GM06990 (cell line): ENCODE measurements around the gene AGPS.

Experiments used
- DNase-seq: peaks from one replicate; pipeline ENCODE4 v3.0.0-alpha.2; 2011; ENCODE audit not compliant: insufficient read length; ENCODE audit errors: extremely low read depth
- H3K27me3 ChIP-seq: replicated peaks from 2 replicates; pipeline ENCODE4 v1.6.0; 2011; ENCODE audit warnings: low read length; ENCODE audit not compliant: control insufficient read depth, insufficient read depth
- H3K36me3 ChIP-seq: 2 replicates; pipeline ENCODE4 v1.5.1; 2011; ENCODE audit warnings: low read length; ENCODE audit not compliant: control insufficient read depth, insufficient read depth
- H3K4me3 ChIP-seq: replicated peaks from 2 replicates; pipeline ENCODE4 v1.5.1; 2011; ENCODE audit warnings: low read depth, mild to moderate bottlenecking, control low read depth, low read length
- TF ChIP-seq, protein P1 (sequence below): IDR thresholded peaks from 2 replicates; pipeline ENCODE4 v1.5.1; 2011; ENCODE audit warnings: low read length, control low read depth, mild to moderate bottlenecking, inconsistent platforms; ENCODE audit not compliant: insufficient read depth, poor library complexity, severe bottlenecking

AGPS gene

DNA sequence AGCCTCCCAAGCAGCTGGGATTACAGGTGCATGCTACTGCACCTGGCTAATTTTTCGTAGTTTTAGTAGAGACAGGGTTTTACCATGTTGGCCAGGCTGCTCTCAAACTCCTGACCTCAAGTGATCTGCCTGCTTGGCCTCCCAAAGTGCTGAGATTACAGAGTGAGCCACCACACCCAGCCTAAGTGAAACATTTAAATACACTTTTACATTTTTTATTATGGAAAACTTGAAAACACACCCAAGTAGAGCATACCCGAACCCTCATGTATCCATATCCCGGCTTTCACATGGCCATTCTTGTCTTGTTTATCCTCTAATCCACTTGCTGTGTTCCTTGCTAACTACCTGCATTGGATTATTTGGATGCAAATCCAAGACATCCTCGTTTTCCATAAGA, 13.2 kb upstream of the AGPS start:
- no peak for DNase-seq
- no peaks in the 10 kb centered on the region for H3K36me3 ChIP-seq
- TF ChIP-seq, protein P1, sequence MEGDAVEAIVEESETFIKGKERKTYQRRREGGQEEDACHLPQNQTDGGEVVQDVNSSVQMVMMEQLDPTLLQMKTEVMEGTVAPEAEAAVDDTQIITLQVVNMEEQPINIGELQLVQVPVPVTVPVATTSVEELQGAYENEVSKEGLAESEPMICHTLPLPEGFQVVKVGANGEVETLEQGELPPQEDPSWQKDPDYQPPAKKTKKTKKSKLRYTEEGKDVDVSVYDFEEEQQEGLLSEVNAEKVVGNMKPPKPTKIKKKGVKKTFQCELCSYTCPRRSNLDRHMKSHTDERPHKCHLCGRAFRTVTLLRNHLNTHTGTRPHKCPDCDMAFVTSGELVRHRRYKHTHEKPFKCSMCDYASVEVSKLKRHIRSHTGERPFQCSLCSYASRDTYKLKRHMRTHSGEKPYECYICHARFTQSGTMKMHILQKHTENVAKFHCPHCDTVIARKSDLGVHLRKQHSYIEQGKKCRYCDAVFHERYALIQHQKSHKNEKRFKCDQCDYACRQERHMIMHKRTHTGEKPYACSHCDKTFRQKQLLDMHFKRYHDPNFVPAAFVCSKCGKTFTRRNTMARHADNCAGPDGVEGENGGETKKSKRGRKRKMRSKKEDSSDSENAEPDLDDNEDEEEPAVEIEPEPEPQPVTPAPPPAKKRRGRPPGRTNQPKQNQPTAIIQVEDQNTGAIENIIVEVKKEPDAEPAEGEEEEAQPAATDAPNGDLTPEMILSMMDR = no peak
- no peaks in the 10 kb centered on the region for H3K27me3 ChIP-seq
- H3K4me3 ChIP-seq = no peak overlapping the region

- Histone ChIP-seq H3K36me3 (no peaks in the 10 kb centered on the region), H3K27me3 (no peaks in the 10 kb centered on the region), H3K4me3 (no peak overlapping the region)
- DNase-seq = no peak
- TF ChIP-seq, protein P1 = no peak
Observed at GRCh38 chr2:177380181-177380580, 12.4 kb upstream of the AGPS start.

GRCh38 chr2:177383935-177384334, 8.6 kb upstream of the AGPS start:
- no peak overlapping the region for H3K4me3 ChIP-seq
- TF ChIP-seq, protein P1 = no peak
- no peaks in the 10 kb centered on the region for H3K27me3 ChIP-seq
- no peak for DNase-seq
- no peaks in the 10 kb centered on the region for H3K36me3 ChIP-seq

DNA sequence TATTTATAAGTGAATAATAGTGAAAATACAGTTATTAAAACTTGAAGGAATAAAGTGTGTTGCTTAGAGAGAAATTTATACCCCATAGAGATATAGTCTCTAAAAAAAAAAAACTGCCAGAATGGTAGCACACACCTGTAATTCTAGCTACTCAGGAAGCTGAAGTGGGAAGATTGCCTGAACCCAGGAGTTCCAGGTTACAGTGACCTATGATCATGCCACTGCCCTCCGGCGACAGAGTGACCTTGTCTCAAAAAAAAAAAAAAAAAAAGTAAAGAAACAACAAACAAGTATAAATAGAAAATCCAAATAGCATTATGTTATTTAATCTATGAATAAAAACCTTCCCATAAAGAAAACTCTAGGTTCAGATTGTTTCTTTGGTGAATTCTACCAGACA, 7.4 kb upstream of the AGPS start:
- no peaks in the 10 kb centered on the region for H3K27me3 ChIP-seq
- no peak overlapping the region for H3K4me3 ChIP-seq
- no peaks in the 10 kb centered on the region for H3K36me3 ChIP-seq
- DNase-seq = no peak
- TF ChIP-seq, protein P1 = no peak

DNA sequence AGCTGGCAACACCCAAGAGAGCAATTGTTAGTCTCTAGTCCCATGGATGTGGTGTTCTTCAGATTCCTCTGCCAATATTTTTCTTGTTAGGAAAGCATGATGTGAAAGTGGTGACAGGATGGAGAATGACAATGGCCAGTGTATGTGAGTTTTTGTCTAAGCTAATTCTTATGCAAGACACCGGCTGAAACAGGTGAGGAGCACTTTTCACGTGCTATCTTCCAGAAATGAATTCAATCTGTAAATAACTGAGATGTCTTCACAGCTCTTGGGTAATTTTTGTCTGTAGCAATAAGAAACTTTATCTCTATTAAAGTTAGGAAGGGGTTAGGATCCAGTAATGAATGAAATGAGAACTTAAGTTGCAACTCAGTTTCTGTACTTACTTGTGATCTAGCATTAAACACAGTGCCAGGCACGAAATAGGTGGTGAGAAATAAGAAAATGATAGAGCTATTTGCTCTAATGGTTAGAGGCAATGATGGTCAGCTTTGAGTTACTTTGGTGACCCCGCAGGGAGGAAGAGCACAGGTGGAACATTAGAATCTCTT, 676 bp upstream of the AGPS start:
- Histone ChIP-seq H3K36me3 (no peaks in the 10 kb centered on the region), H3K4me3 (peak overlapping the region; percentile 100), H3K27me3 (no peaks in the 10 kb centered on the region)
- no peak for DNase-seq
- TF ChIP-seq, protein P1 = no peak

- H3K4me3 ChIP-seq = peak overlapping the region; percentile 100
- H3K27me3 ChIP-seq = no peaks in the 10 kb centered on the region
- DNase-seq = no peak
- no peaks in the 10 kb centered on the region for H3K36me3 ChIP-seq
- TF ChIP-seq, protein P1 = no peak
Observed at GRCh38 chr2:177393203-177393755, 706 bp downstream of the AGPS start.
